OCI-LY1 (cell line): ENCODE results near the gene TK2.

Experiments used
- EZH2 ChIP-seq: fragments of 200-600 bp; sonication (generic), shearing (Covaris generic); IDR thresholded peaks from 2 replicates; pipeline ENCODE4 v1.8.0; 2017; ENCODE audit warnings: borderline replicate concordance, mixed run types, mild to moderate bottlenecking, antibody characterized with exemption, low read length, moderate library complexity, mixed read lengths
- TF ChIP-seq, protein P1 (sequence below): fragments of 200-600 bp; sonication (generic), shearing (Covaris generic); IDR thresholded peaks from 2 replicates; pipeline ENCODE4 v1.5.1; 2017; ENCODE audit warnings: mild to moderate bottlenecking, antibody characterized with exemption, low read length, moderate library complexity, mixed read lengths

DNA sequence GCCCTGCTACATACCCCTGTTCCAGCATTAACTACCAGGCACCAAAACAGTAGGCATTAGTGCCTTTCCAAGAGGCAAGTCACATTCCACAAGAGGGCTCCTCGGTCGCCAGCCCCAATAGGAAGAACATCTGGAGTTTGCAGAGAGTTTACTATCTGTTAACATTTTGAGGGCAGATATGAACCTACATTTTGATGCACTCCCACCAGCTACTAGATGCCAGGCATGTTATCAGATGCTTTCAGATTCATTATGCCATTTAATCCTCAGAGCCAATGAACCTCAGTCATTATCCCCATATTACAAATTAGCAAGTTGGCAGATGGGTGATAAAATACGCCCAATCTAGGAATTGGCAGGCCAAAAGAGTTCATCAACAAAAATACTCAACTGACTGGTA, 25.1 kb upstream of the TK2 start:
- TF ChIP-seq, protein P1, sequence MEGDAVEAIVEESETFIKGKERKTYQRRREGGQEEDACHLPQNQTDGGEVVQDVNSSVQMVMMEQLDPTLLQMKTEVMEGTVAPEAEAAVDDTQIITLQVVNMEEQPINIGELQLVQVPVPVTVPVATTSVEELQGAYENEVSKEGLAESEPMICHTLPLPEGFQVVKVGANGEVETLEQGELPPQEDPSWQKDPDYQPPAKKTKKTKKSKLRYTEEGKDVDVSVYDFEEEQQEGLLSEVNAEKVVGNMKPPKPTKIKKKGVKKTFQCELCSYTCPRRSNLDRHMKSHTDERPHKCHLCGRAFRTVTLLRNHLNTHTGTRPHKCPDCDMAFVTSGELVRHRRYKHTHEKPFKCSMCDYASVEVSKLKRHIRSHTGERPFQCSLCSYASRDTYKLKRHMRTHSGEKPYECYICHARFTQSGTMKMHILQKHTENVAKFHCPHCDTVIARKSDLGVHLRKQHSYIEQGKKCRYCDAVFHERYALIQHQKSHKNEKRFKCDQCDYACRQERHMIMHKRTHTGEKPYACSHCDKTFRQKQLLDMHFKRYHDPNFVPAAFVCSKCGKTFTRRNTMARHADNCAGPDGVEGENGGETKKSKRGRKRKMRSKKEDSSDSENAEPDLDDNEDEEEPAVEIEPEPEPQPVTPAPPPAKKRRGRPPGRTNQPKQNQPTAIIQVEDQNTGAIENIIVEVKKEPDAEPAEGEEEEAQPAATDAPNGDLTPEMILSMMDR: no peak
- TF ChIP-seq EZH2: no peak
